Measurements from ENCODE around the gene IGSF6. TPM values are rescaled to one million over a fixed set of nuclear protein-coding genes. Genes with fewer than 3 reads are reported as not detected.

Gene IGSF6
- total and polyA plus RNA-seq, 9 donors: 0.48 to 15.4 (median 1.3) TPM

DNA sequence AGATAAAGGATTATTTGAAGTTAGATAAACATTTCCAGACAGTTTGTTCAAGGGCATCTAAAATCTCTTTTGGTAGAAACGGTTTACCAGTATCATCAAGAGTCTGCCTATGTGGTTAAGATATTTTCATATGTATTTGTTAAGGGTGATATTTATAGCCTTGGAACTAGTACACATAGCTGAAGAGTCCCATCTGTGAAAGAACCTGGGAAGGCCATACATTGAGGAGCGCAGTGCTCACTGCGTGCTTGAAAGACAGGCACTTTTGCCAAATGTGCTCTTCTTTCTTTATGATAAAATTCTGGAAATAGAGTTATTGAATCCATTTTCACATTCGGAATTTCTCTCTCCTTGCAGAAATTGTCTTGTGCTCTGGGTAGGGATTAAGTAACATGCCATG lies 7.7 kb downstream of the IGSF6 start:
- DNase-seq: no peak
- WGBS, 3 donors: 49 to 60% (median 53%) methylated on average over 4 of the region's 4 CpGs
- TF ChIP-seq EP300 (IDR thresholded peaks at IDR 0.05) (no peak), POLR2A (IDR thresholded peaks at IDR 0.05) (no peak)
- TF ChIP-seq, protein P1, sequence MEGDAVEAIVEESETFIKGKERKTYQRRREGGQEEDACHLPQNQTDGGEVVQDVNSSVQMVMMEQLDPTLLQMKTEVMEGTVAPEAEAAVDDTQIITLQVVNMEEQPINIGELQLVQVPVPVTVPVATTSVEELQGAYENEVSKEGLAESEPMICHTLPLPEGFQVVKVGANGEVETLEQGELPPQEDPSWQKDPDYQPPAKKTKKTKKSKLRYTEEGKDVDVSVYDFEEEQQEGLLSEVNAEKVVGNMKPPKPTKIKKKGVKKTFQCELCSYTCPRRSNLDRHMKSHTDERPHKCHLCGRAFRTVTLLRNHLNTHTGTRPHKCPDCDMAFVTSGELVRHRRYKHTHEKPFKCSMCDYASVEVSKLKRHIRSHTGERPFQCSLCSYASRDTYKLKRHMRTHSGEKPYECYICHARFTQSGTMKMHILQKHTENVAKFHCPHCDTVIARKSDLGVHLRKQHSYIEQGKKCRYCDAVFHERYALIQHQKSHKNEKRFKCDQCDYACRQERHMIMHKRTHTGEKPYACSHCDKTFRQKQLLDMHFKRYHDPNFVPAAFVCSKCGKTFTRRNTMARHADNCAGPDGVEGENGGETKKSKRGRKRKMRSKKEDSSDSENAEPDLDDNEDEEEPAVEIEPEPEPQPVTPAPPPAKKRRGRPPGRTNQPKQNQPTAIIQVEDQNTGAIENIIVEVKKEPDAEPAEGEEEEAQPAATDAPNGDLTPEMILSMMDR (IDR thresholded peaks at IDR 0.05): no peak
- no peaks in the 10 kb centered on the region for H3K27me3 ChIP-seq
- peaks cover 10% of the 10 kb centered on the region for H3K4me1 ChIP-seq (ENCODE audit: insufficient read depth)
- peak overlapping the region; percentile 2 for H3K4me3 ChIP-seq
- peak overlapping the region in 1 of 2 donors; percentile 63 for H3K27ac ChIP-seq
- no peaks in the 10 kb centered on the region for H3K36me3 ChIP-seq
- intact Hi-C loops (cut with DNase I): no loop called here
- no peaks in the 10 kb centered on the region for H3K9me3 ChIP-seq

DNA sequence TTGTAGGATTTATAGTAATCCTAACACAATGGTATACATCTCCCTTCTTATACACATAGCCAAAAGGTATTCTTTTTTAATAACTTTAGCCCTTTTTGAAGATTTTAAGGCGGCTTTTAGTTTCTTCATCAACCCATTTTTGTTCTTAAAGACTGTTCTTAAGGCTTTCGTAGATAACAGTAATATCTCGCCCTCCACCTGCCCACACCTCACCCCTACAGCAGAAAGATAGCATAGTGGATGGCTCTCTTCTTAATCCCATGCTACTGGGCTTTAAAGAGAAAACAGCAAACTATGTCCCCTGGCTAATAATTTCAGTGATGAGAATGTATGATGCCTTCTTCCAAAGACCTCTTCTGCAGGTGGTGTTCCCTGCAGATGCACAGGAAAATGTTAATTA lies 8.6 kb downstream of the IGSF6 start:
- no peak for DNase-seq
- Histone ChIP-seq H3K4me3 (no peak overlapping the region), H3K4me1 (ENCODE audit: insufficient read depth) (peaks cover 10% of the 10 kb centered on the region), H3K9me3 (no peaks in the 10 kb centered on the region), H3K27me3 (no peaks in the 10 kb centered on the region), H3K27ac (no peak overlapping the region), H3K36me3 (no peaks in the 10 kb centered on the region)
- no peak for TF ChIP-seq POLR2A (IDR thresholded peaks at IDR 0.05)
- no peak for TF ChIP-seq EP300 (IDR thresholded peaks at IDR 0.05)
- TF ChIP-seq, protein P1 (IDR thresholded peaks at IDR 0.05): no peak
- intact Hi-C loops (cut with DNase I): no loop called here
- 97 to 98% (median 98%) methylated on average over 3 of the region's 3 CpGs for WGBS, 3 donors

DNA sequence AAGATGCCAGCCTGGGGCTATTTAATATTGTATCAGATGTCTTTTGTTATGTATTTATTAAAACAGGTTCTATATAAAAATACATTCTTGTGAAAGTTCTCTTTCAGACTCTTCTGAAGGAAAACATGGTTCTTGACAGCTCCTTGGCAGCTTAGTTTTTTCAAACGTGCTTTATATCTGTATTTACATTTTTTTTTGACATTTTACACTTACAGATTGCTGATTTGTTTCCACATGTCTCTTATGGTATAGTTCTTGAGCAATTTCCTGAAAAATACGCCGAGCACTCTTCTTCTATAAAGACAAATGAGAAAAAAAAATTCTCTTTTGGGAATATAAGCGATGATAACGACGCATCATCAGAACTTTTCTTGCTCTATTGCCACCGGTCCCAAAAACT lies 9.5 kb downstream of the IGSF6 start:
- no peak for TF ChIP-seq POLR2A (IDR thresholded peaks at IDR 0.05)
- no peak for TF ChIP-seq EP300 (IDR thresholded peaks at IDR 0.05)
- TF ChIP-seq, protein P1 (IDR thresholded peaks at IDR 0.05): no peak
- Histone ChIP-seq H3K27me3 (no peaks in the 10 kb centered on the region), H3K36me3 (no peaks in the 10 kb centered on the region), H3K4me1 (ENCODE audit: insufficient read depth) (peaks cover 10% of the 10 kb centered on the region), H3K4me3 (no peak overlapping the region), H3K9me3 (no peaks in the 10 kb centered on the region), H3K27ac (no peak overlapping the region)
- intact Hi-C loops (cut with DNase I): no loop called here
- WGBS, 3 donors: 68 to 80% (median 71%) methylated on average over 7 of the region's 7 CpGs
- no peak for DNase-seq

DNA sequence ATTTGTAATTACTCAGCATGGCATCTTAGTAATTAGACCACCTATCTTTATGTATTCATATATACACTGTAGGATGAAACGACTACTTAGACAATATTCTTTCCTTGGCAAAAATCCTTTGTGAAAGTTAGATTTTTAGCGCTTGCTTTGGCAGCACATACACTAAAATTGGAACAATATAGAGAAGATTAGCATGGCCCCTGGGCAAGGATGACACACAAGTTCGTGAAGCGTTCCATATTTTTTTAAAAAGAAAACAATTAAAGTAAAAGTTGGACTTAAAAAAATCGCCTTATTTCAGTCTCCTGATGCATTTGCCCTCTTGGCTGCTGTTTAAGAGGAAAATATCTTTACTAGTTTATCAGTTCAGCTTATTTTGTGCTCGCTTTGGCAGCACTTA lies 10.5 kb downstream of the IGSF6 start:
- TF ChIP-seq, protein P1 (IDR thresholded peaks at IDR 0.05): no peak
- TF ChIP-seq EP300 (IDR thresholded peaks at IDR 0.05): no peak
- no peak for TF ChIP-seq POLR2A (IDR thresholded peaks at IDR 0.05)
- intact Hi-C loops (cut with DNase I): no loop called here
- Histone ChIP-seq H3K4me1 (ENCODE audit: insufficient read depth) (peaks cover 5% of the 10 kb centered on the region), H3K36me3 (no peaks in the 10 kb centered on the region), H3K9me3 (no peaks in the 10 kb centered on the region), H3K27ac (no peak overlapping the region), H3K27me3 (no peaks in the 10 kb centered on the region), H3K4me3 (no peak overlapping the region)
- no peak for DNase-seq
- WGBS, 3 donors: 33 to 40% (median 36%) methylated on average over 6 of the region's 6 CpGs
